Activated naive CD8-positive, alpha-beta T cell treated with anti-CD3 and anti-CD28 coated beads, Interleukin-2, amount 50 U/mL, for 24 hours (primary cell): ENCODE data around the gene CAB39.
A peak's percentile ranks its signal among the peaks of the same experiment; 100 is the strongest.

Source experiments
- ATAC-seq: fragments of 150-1000 bp; cut with Tn5 transposase; one replicate; pipeline ENCODE4 v1.10.0; 2021
- DNase-seq: peaks from one replicate; pipeline ENCODE4 v3.0.0; 2021
- H3K27ac Mint-ChIP-seq: one replicate; pipeline ENCODE4 v1.8.0; 2021; ENCODE audit warnings: mild to moderate bottlenecking, mixed read lengths
- H3K27me3 Mint-ChIP-seq: one replicate; pipeline ENCODE4 v1.8.0; 2021; ENCODE audit warnings: mixed read lengths
- H3K36me3 Mint-ChIP-seq: one replicate; pipeline ENCODE4 v1.8.0; 2021; ENCODE audit warnings: low read depth, mixed read lengths
- H3K4me1 Mint-ChIP-seq: one replicate; pipeline ENCODE4 v1.8.0; 2021; ENCODE audit warnings: mixed read lengths
- H3K4me3 Mint-ChIP-seq: one replicate; pipeline ENCODE4 v1.8.0; 2021; ENCODE audit warnings: mild to moderate bottlenecking, moderate library complexity, mixed read lengths
- H3K9me3 Mint-ChIP-seq: one replicate; pipeline ENCODE4 v1.8.0; 2021; ENCODE audit warnings: mixed read lengths

Gene CAB39

DNA sequence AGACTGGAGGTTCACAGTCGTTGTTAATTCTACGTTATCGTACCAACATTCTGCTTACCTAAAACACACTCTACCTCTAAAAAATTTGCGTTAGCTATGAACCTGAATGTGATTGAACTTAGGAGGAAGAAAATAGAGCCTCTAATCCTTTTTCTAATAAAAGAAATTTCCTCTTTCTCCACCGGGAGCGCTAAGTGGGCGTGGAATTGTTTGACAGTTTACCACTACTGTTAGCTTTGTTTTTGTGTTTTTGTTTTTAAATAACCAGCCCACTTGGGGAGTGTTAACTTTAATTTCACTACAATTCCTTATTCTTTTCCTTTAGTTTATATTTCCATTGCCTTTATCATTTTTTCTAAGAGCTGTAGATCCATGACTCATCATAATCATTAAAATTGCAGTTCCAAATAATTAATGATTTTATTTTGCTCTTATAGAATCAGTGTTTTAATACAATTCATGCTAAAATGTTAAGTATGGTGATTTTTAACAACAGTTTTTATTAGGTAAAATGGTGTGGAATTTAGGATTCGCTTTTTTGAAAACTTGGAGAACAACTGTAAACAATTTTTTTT is 97.1 kb downstream of the CAB39 start:
- no peak for ATAC-seq
- Mint-ChIP-seq H3K4me1 (peaks cover 14% of the 10 kb centered on the region), H3K27ac (no peak overlapping the region), H3K4me3 (no peak overlapping the region), H3K27me3 (no peaks in the 10 kb centered on the region), H3K9me3 (no peaks in the 10 kb centered on the region), H3K36me3 (peaks cover 39% of the 10 kb centered on the region)
- no peak for DNase-seq

DNA sequence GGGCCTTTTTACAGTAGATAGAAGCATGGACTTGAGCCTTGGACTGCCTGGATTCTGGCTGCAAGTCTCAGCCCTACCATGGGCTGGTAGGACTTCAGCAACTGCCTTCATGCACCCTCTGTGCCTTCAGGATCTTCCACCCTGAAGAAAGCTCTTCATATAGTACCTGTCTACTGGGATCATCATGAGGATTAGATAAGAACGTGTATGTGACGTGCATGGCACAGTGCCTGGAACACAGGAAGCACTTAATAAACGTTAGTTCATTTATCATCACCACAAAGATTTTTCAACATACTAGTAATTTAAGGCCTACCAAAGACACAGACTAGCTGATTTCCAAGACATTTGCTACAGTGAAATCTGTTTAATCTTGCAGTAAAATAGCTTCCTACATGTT is 98.9 kb downstream of the CAB39 start:
- Mint-ChIP-seq H3K36me3 (peaks cover 38% of the 10 kb centered on the region), H3K4me3 (no peak overlapping the region), H3K27me3 (no peaks in the 10 kb centered on the region), H3K4me1 (peaks cover under 1% of the 10 kb centered on the region), H3K9me3 (no peaks in the 10 kb centered on the region), H3K27ac (no peak overlapping the region)
- no peak for ATAC-seq
- no peak for DNase-seq

DNA sequence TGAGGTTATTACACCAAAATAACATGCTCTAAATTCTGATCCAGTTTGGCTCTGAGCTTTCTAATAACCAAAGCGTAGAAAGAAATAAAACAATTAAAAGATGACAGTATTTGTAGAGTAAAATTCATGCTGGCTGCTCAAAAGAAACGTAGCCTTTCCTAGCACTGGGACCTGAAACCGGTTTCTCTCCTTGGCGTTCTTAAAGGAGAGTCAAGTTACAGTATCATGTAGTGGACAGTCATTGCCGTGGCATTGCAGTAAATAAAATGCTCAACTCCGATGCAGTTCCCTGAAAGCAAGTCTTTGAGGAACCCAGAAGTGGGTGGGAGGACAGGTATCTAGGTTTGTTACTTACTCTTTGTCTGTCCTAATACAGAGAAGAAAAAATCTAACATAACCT is 99.4 kb downstream of the CAB39 start:
- ATAC-seq (no peak), DNase-seq (no peak)
- Mint-ChIP-seq H3K27ac (no peak overlapping the region), H3K36me3 (peaks cover 38% of the 10 kb centered on the region), H3K4me3 (no peak overlapping the region), H3K9me3 (no peaks in the 10 kb centered on the region), H3K4me1 (no peaks in the 10 kb centered on the region), H3K27me3 (no peaks in the 10 kb centered on the region)

DNA sequence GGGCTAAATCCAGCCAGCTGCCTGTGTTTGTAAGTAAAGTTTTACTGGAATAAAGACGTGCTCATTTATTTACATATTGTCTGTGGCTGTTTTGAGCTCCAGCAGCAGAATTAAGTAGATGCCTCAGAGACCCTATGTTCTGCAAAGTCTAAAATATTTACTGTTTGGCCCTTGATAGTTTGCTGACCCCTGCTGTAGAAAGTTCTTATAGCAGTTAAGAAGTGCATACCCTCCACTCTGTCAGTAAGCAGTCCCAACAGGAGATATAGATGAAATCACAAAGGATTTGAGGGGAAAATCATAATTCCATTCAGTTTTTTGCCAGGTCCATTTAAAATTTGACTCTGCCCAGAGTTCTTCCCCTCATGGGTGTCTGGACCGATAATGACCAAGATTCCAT is 102.0 kb downstream of the CAB39 start:
- no peak overlapping the region for H3K4me3 Mint-ChIP-seq
- H3K9me3 Mint-ChIP-seq: no peaks in the 10 kb centered on the region
- DNase-seq: no peak
- peak; percentile 36 for ATAC-seq
- H3K4me1 Mint-ChIP-seq: no peaks in the 10 kb centered on the region
- peaks cover 47% of the 10 kb centered on the region for H3K36me3 Mint-ChIP-seq
- no peaks in the 10 kb centered on the region for H3K27me3 Mint-ChIP-seq
- no peak overlapping the region for H3K27ac Mint-ChIP-seq

DNA sequence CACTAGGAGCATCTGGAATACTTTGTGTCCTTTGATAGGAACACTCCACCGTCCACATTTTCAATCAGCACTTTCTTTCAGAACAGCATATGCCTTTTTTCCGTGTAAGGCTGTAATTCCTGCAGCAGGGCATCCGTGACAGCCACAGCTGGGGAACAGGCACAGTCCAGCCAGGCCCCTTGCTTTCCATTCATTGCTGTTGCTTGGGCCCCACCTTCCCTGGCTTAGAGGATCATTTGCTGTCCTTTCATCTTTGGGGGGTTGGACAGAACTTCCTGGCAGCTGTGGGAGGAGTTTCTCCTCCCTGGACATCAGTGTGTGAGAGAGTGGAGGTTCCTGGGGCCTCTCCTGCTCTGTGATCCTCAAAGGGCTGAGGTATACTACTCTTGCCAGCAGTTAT is 102.4 kb downstream of the CAB39 start:
- H3K4me3 Mint-ChIP-seq: no peak overlapping the region

DNA sequence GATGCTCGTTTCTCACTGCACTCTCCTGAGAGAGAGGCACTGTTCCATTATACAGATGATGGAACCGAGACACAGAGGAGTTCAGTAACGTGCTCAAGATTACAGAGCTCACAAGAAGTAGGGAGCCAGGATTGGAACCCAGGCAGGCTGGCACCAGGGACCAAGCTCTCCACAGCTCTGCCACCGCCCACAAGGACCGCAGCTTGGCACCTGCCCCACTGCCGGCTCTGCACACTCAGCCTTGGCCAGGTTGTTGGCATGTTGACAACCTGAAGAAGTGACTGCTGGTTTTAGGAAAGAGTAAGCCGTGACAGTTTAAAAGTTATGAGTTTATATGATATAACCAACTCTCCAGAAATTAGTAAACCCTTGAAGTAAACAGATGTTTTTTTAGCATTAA is 104.1 kb downstream of the CAB39 start:
- no peaks in the 10 kb centered on the region for H3K9me3 Mint-ChIP-seq
- ATAC-seq (no peak), DNase-seq (no peak)
- H3K4me3 Mint-ChIP-seq: no peak overlapping the region
- no peaks in the 10 kb centered on the region for H3K27me3 Mint-ChIP-seq
- H3K36me3 Mint-ChIP-seq: peaks cover 40% of the 10 kb centered on the region
- H3K4me1 Mint-ChIP-seq: no peaks in the 10 kb centered on the region
- H3K27ac Mint-ChIP-seq: no peak overlapping the region

More for the DNA sequence above, 102.4 kb downstream of the CAB39 start:
- Mint-ChIP-seq H3K27ac (no peak overlapping the region), H3K27me3 (no peaks in the 10 kb centered on the region), H3K9me3 (no peaks in the 10 kb centered on the region), H3K4me1 (no peaks in the 10 kb centered on the region), H3K36me3 (peaks cover 48% of the 10 kb centered on the region)
- ATAC-seq: no peak
- no peak for DNase-seq

DNA sequence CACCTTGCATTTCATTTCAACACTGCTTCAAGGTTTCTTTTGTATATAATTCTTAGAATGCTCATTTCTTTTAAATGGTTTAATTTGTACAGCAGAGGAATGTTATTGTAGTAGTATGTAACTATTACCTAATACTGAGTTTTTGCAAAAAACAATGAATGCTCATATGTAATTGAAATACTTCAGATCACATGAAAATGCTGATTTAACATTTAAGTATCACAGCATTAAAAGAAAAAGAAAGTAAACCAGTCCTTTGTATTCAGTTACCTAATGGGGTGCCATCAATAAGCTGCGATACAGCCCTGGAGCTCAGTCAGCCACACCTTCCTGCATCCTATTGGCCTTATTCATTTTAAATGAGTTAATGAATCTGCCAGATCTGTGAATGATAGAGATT is 106.8 kb downstream of the CAB39 start:
- H3K36me3 Mint-ChIP-seq: peaks cover 27% of the 10 kb centered on the region
- no peaks in the 10 kb centered on the region for H3K27me3 Mint-ChIP-seq

DNA sequence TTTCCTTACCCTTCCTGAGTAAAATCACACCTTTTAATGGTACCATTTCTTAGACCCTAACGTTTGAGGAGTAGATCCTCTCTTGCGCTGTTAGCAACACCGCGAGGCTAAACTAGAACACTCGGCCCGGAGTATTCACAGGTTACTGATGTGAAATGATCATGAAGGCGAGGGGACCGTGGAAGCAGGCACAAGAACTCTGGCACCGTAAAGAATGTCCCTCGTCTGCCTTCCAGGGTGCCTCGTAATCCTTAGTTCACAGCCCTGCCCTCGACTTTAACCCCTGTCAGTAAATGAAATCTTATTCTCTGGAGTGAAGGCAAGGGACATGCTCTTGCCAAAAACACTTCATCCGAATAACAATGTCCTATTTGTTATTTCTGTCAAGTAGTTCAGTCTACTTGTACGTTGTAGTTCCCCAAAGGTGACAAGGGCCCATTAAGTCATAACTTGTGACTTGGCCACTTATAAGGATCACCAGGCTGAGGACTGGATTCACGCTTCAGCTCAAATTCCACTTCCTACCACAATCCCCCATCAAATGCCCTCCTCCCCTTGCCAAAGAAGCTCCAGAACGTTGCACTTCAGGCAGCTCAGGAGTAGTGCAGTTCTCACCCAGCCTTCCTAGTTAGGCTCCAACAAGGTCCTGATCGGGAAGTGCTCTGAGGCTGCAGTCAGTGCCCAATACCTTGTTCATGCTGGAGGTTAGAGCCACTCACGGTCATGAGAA is 108.8 kb downstream of the CAB39 start:
- Mint-ChIP-seq H3K4me3 (no peak overlapping the region), H3K27me3 (peaks cover 15% of the 10 kb centered on the region), H3K36me3 (peaks cover 19% of the 10 kb centered on the region), H3K27ac (no peak overlapping the region), H3K4me1 (peaks cover 6% of the 10 kb centered on the region), H3K9me3 (no peaks in the 10 kb centered on the region)
- ATAC-seq (no peak), DNase-seq (no peak)

More for the DNA sequence above, 106.8 kb downstream of the CAB39 start:
- no peak overlapping the region for H3K27ac Mint-ChIP-seq
- H3K9me3 Mint-ChIP-seq: no peaks in the 10 kb centered on the region
- DNase-seq (no peak), ATAC-seq (no peak)
- peaks cover 3% of the 10 kb centered on the region for H3K4me1 Mint-ChIP-seq
- H3K4me3 Mint-ChIP-seq: no peak overlapping the region

DNA sequence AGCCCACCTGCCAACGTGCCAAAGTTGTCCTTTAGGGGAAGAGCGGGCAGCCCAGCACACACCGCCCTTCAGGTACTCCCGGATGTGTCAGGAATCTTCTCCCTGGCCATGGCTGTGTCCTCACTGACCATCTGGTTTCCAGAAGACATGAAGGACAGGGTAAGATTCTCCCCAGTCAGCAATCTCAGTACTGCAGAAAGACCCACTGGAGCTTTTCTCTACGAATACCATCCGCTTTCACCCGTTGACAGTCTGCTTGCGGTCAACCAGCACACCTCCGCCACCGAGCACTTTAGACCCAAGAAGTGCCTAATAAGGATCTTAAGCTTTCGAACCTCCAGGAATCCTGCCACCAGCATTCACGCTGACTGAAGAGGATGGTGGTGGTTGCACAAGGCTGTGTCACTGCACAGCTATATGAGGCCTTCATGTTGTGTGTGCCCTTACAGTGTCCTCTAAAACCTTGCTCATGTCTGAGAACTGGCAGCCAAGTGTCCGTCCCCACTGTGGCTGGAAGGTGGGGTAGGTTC is 109.4 kb downstream of the CAB39 start:
- Mint-ChIP-seq H3K9me3 (no peaks in the 10 kb centered on the region), H3K4me3 (no peak overlapping the region), H3K36me3 (peaks cover 19% of the 10 kb centered on the region), H3K4me1 (peaks cover 6% of the 10 kb centered on the region), H3K27ac (no peak overlapping the region), H3K27me3 (peaks cover 21% of the 10 kb centered on the region)
- DNase-seq: no peak
- no peak for ATAC-seq

DNA sequence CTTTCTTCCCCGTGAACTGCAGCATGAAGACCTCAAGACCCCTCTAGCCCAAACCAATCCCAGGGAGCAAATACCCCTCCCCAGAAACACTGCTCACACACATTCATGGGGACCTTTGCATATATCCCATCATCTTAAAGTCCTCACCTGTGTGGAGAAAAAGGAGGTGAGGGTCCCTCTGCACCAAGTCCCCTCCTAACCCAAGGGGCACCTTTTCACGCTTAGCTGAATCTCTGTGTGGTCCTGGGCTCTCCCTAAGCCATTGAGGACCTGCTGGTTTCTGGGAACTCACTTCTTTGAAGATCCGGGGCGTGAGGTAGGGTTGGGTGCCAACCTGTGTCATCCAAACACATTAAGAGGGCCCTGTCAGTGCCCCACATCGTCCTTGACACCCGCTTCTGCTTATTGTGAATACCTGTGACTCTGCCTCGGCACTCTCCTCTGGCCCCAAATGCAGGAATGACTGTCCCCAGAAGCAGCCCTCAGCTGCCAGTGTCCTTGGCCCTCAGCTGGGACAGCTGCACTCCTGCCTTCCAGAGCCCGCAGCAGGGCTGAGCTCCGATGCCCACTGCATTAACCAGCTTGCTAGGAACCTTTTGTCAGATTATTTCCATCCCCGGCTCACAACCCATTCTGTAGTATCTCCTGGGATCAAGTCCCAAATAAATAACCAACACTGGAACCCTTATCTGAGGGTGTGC is 110.8 kb downstream of the CAB39 start:
- no peak for ATAC-seq
- DNase-seq: no peak
- H3K36me3 Mint-ChIP-seq: peaks cover 12% of the 10 kb centered on the region
- H3K27ac Mint-ChIP-seq: no peak overlapping the region
- H3K4me3 Mint-ChIP-seq: no peak overlapping the region
- H3K27me3 Mint-ChIP-seq: peaks cover 29% of the 10 kb centered on the region
- H3K9me3 Mint-ChIP-seq: no peaks in the 10 kb centered on the region
- H3K4me1 Mint-ChIP-seq: peaks cover 6% of the 10 kb centered on the region

DNA sequence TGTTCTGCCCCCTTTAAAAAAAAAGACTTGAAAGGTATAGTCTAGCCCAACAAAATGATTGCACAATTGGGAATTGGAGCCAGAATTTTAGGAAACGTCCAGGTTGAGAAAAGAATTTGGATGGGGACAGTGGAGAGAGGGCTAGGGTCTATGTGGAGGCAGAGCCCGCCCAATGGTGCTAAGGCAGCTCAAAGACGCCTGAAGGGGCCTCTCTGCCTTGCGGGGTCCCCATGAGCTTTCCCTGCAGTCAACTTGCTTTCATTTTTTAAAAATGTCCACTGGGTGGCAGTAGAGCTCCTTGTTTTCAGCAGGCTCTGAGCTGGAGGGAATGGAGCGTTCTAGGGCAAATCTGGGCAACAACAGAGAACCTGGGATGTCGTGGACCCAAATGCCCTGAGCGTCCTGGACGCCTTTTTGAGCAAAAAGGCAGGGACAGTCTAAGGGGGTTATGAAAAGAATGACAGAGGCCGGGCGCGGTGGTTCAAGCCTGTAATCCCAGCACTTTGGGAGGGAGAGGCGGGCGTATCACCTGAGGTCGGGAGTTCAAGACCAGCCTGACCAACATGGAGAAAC is 111.8 kb downstream of the CAB39 start:
- peaks cover 6% of the 10 kb centered on the region for H3K36me3 Mint-ChIP-seq
- H3K9me3 Mint-ChIP-seq: no peaks in the 10 kb centered on the region
- ATAC-seq (peak; percentile 86), DNase-seq (peak; percentile 44)
- no peak overlapping the region for H3K27ac Mint-ChIP-seq
- no peak overlapping the region for H3K4me3 Mint-ChIP-seq
- peaks cover 30% of the 10 kb centered on the region for H3K27me3 Mint-ChIP-seq
- peaks cover 10% of the 10 kb centered on the region for H3K4me1 Mint-ChIP-seq

DNA sequence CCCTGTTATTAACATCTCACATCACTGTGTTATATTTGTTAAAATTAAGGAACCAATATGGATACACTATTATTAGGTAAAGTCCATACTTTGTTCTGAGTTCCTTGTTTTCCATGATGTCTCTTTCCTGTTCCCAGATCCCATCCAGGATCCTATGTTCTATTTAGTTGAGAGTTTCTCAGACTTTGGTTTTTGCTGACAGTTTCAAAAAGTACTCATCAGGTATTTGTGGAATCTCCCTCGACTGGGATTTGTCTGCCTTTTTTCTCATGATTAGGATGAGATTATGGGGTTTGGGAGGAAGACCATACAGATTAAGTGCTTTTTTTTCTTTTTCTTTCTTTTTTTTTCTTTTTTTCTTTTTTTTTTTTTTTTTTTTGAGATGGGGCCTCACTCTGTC is 112.7 kb downstream of the CAB39 start:
- H3K4me1 Mint-ChIP-seq: peaks cover 14% of the 10 kb centered on the region
- no peak overlapping the region for H3K27ac Mint-ChIP-seq
- peaks cover 1% of the 10 kb centered on the region for H3K36me3 Mint-ChIP-seq
- ATAC-seq (no peak), DNase-seq (no peak)
- H3K9me3 Mint-ChIP-seq: no peaks in the 10 kb centered on the region
- no peak overlapping the region for H3K4me3 Mint-ChIP-seq
- H3K27me3 Mint-ChIP-seq: peaks cover 38% of the 10 kb centered on the region

DNA sequence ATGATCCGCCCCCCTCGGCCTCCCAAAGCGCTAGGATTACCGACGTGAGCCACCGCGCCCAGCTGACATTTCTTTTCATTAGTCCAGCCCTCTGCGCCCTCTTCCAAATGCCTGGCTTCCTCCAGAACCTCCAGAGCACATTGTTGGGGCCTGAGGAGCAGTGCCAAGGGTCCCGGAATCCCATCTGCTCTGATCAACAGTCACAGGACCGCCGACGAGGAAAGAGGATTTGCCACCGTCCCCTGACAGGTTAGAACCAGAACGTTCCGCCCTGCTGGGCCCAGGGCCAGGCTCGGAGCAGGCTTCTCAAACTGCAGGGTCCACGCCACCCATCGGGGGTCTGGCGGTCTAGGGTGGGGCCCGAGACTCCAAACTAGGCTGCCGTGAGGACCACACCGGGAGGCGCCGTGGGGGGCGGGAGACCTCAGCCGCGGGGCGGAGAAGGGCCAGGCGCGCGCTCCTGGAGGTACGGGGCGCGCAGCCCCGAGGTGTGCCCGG is 115.2 kb downstream of the CAB39 start:
- no peaks in the 10 kb centered on the region for H3K9me3 Mint-ChIP-seq
- H3K36me3 Mint-ChIP-seq: no peaks in the 10 kb centered on the region
- ATAC-seq: no peak
- H3K27me3 Mint-ChIP-seq: peaks cover 46% of the 10 kb centered on the region
- H3K27ac Mint-ChIP-seq: no peak overlapping the region
- DNase-seq: no peak
- H3K4me1 Mint-ChIP-seq: peaks cover 15% of the 10 kb centered on the region
- no peak overlapping the region for H3K4me3 Mint-ChIP-seq

DNA sequence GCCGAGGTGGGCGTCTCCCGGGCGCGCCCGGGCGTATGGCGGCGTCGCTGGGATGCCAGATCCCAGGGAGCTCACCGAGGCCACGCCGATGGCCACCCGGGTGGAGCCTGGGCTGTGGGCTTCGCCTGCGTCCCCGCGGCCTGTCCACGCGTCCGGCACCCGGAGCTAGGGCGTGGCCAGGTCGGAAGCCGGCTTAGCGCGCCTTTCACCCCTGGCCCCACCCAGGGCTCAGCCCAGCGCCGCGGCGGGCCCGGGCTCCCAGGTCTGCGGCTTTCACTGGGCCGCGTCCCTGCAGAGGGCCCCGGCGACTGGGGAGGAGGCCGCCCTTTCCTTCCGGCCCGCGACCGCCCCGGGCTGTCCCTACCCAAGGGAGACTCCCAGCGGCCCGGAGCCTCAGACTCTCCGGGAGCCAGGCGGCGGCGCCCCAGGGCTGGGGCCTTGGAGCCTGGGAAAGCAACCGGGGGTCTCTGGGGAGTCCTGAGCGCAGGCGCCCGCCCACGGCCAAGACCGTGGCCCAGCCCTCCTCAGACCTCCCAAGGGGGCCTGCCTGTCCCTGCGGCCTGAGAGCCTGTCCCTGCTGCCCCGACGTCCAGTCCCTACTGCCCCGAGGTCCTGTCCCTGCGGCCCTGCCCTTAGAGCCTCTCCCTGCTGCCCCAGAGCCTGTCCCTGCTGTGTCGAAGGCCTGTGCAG is 115.8 kb downstream of the CAB39 start:
- ATAC-seq: peak; percentile 60
- peak; percentile 49 for DNase-seq
- Mint-ChIP-seq H3K9me3 (no peaks in the 10 kb centered on the region), H3K36me3 (no peaks in the 10 kb centered on the region), H3K27ac (no peak overlapping the region), H3K27me3 (peaks cover 47% of the 10 kb centered on the region), H3K4me3 (peak overlapping the region; percentile 24), H3K4me1 (peaks cover 15% of the 10 kb centered on the region)
